Keratinocyte (primary cell): ENCODE results near the gene TM2D1. TPM values are rescaled to one million over a fixed set of nuclear protein-coding genes. Genes with fewer than 3 reads are reported as not detected.

ENCODE experiments used
- DNase-seq: peaks from one replicate; pipeline ENCODE4 v3.0.0-alpha.2; 2011; ENCODE audit warnings: low read depth, missing footprints, low spot score
- FAIRE-seq: peaks from 2 replicates; lab custom pipeline; 2011; peaks lifted over from hg19 to GRCh38; lab: Jason Lieb, UNC
- H2AFZ ChIP-seq: 2 replicates; pipeline ENCODE4 v1.6.0; 2012; ENCODE audit warnings: low read length, control low read depth, inconsistent platforms; ENCODE audit not compliant: control insufficient read depth
- H3K27ac ChIP-seq: 2 replicates; pipeline ENCODE4 v1.5.1; 2011; ENCODE audit warnings: low read length; ENCODE audit not compliant: control insufficient read depth, insufficient read depth
- H3K27me3 ChIP-seq: 3 replicates; pipeline ENCODE4 v1.6.0; 2011; ENCODE audit warnings: low read length; ENCODE audit not compliant: control insufficient read depth, insufficient read depth; ENCODE audit errors: extremely low read depth
- H3K36me3 ChIP-seq, 2 experiments: 2 replicates in 1 of 2; 3 replicates in 1 of 2; pipeline ENCODE4 v1.5.1; 2011; ENCODE audit warnings: low read length in 2 of 2, mild to moderate bottlenecking in 1 of 2; ENCODE audit not compliant: control insufficient read depth in 2 of 2, insufficient read depth in 2 of 2; ENCODE audit errors: extremely low read depth in 1 of 2
- H3K4me1 ChIP-seq: 3 replicates; pipeline ENCODE4 v1.5.1; 2011; ENCODE audit warnings: low read length; ENCODE audit not compliant: control insufficient read depth, insufficient read depth; ENCODE audit errors: extremely low read depth
- H3K4me2 ChIP-seq: 3 replicates; pipeline ENCODE4 v1.6.0; 2011; ENCODE audit warnings: low read depth, low read length; ENCODE audit not compliant: control insufficient read depth, insufficient read depth; ENCODE audit errors: extremely low read depth
- H3K4me3 ChIP-seq, 3 experiments: fragments of 200-600 bp in 1 of 3; sonication (generic) in 1 of 3; 2 replicates in 2 of 3; 3 replicates in 1 of 3; pipeline ENCODE4 v1.5.1; 2011 to 2016; ENCODE audit warnings: low read length in 3 of 3, mild to moderate bottlenecking in 3 of 3, control low read depth in 2 of 3, inconsistent platforms in 1 of 3, low read depth in 1 of 3, mixed read lengths in 1 of 3, mixed run types in 1 of 3, moderate library complexity in 1 of 3; ENCODE audit not compliant: control insufficient read depth in 2 of 3, insufficient read depth in 2 of 3; ENCODE audit errors: extremely low read depth in 1 of 3
- H3K79me2 ChIP-seq: 2 replicates; pipeline ENCODE4 v1.6.0; 2012; ENCODE audit warnings: low read length; ENCODE audit not compliant: control insufficient read depth, insufficient read depth
- H3K9ac ChIP-seq: 3 replicates; pipeline ENCODE4 v1.6.0; 2011; ENCODE audit warnings: low read length; ENCODE audit not compliant: control insufficient read depth, insufficient read depth; ENCODE audit errors: extremely low read depth
- H3K9me1 ChIP-seq: 3 replicates; pipeline ENCODE4 v1.6.0; 2011; ENCODE audit warnings: low read length; ENCODE audit not compliant: control insufficient read depth, insufficient read depth; ENCODE audit errors: extremely low read depth
- H3K9me3 ChIP-seq: 2 replicates; pipeline ENCODE4 v1.5.1; 2012; ENCODE audit warnings: low read depth, low read length; ENCODE audit not compliant: control insufficient read depth
- H4K20me1 ChIP-seq: 3 replicates; pipeline ENCODE4 v1.6.0; 2011; ENCODE audit warnings: low read length; ENCODE audit not compliant: control insufficient read depth, insufficient read depth; ENCODE audit errors: extremely low read depth
- CTCF ChIP-seq, 3 experiments: IDR thresholded peaks in 1 of 3; conservative IDR thresholded peaks in 1 of 3; optimal IDR thresholded peaks in 1 of 3; 2 replicates in 2 of 3; 3 replicates in 1 of 3; pipeline versions ENCODE3 to v1.5.1; 2011; ENCODE audit warnings: low read length in 3 of 3, mild to moderate bottlenecking in 3 of 3, moderate library complexity in 2 of 3, control low read depth in 1 of 3, inconsistent platforms in 1 of 3; ENCODE audit not compliant: insufficient read depth in 2 of 3; ENCODE audit errors: extremely low read depth in 1 of 3
- EZH2 ChIP-seq: IDR thresholded peaks from one replicate; pipeline ENCODE4 v1.6.1; 2012; ENCODE audit warnings: inconsistent platforms, mild to moderate bottlenecking, low read length, moderate library complexity
- dilution Hi-C: fragments of 300-500 bp; cut with MboI; formaldehyde crosslinking; loops from one replicate; pipeline ENCODE4 v1.7.0; 2020; ENCODE audit warnings: low sequenced_read_pairs; ENCODE audit not compliant: extremely low pct_ligation_motif_present
- polyA plus RNA-seq, 5 experiments: library from polyadenylated mRNA; depleted of rRNA in 3 of 5; stranded (reverse) in 3 of 5; stranded (forward) in 1 of 5; unstranded in 1 of 5; fragments of >200 nt; gene quantifications; 1 replicate in 1 of 5; 2 replicates in 3 of 5; 3 replicates in 1 of 5; pipeline versions ENCODE4 v1.2.1 to v1.2.3, GENCODE V29; 2011 to 2012; ENCODE audit warnings: missing spikeins in 2 of 5, low read depth in 1 of 5, low replicate concordance in 1 of 5

Gene TM2D1
- polyA plus RNA-seq, 1 donor (not counting 4 experiments of a cell fraction or from before 2014, with no cell fraction given), result 70.2 TPM

- no peak overlapping the region for H3K9ac ChIP-seq
- no peaks in the 10 kb centered on the region for H3K9me3 ChIP-seq
- no peak overlapping the region for H2AFZ ChIP-seq
- dilution Hi-C loops, result no loop called here
- no peaks in the 10 kb centered on the region for H3K27me3 ChIP-seq
- H3K27ac ChIP-seq, result no peak overlapping the region
- no peak for TF ChIP-seq CTCF (optimal IDR thresholded peaks at IDR 0.05 in 1 of 3, IDR thresholded peaks at IDR 0.05 in 1 of 3, conservative IDR thresholded peaks at IDR 0.05 in 1 of 3; ENCODE audit: extremely low read depth in 1 of 3, insufficient read depth in 2 of 3, low read length in 3 of 3)
- TF ChIP-seq EZH2, result no peak
- no peaks in the 10 kb centered on the region for H4K20me1 ChIP-seq
- H3K4me1 ChIP-seq, result peaks cover 14% of the 10 kb centered on the region
- no peak for DNase-seq
- no peak overlapping the region for H3K4me3 ChIP-seq
- no peak for FAIRE-seq
- H3K4me2 ChIP-seq, result no peak overlapping the region
- H3K79me2 ChIP-seq, result peaks cover 84% of the 10 kb centered on the region
- H3K36me3 ChIP-seq, result peaks cover 0 to 6% of the 10 kb centered on the region in 2 experiments
- H3K9me1 ChIP-seq, result peaks cover 3% of the 10 kb centered on the region
Measured at GRCh38 chr1:61757950-61758349, 33.0 kb upstream of the TM2D1 start.

GRCh38 chr1:61756773-61757172 is 31.8 kb upstream of the TM2D1 start:
- H3K36me3 ChIP-seq, result peaks cover 0 to 6% of the 10 kb centered on the region in 2 experiments
- H4K20me1 ChIP-seq, result no peaks in the 10 kb centered on the region
- no peak overlapping the region for H3K4me2 ChIP-seq
- H3K9me3 ChIP-seq, result no peaks in the 10 kb centered on the region
- no peak overlapping the region for H3K4me3 ChIP-seq
- no peak for FAIRE-seq
- H3K27ac ChIP-seq, result no peak overlapping the region
- peaks cover 85% of the 10 kb centered on the region for H3K79me2 ChIP-seq
- H3K9me1 ChIP-seq, result peaks cover 3% of the 10 kb centered on the region
- H3K4me1 ChIP-seq, result peaks cover 14% of the 10 kb centered on the region
- dilution Hi-C loops, result no loop called here
- H3K27me3 ChIP-seq, result no peaks in the 10 kb centered on the region
- no peak overlapping the region for H3K9ac ChIP-seq
- DNase-seq, result no peak
- TF ChIP-seq CTCF (optimal IDR thresholded peaks at IDR 0.05 in 1 of 3, IDR thresholded peaks at IDR 0.05 in 1 of 3, conservative IDR thresholded peaks at IDR 0.05 in 1 of 3; ENCODE audit: extremely low read depth in 1 of 3, insufficient read depth in 2 of 3, low read length in 3 of 3) (no peak), EZH2 (no peak)
- no peak overlapping the region for H2AFZ ChIP-seq
